GM12878 (cell line): Measurements from ENCODE around the gene LMX1B. TPM values are rescaled to one million over a fixed set of nuclear protein-coding genes. Genes with fewer than 3 reads are reported as not detected.

Source experiments
- ATAC-seq: fragments of 200-7000 bp; cut with Tn5 transposase; 3 replicates; pipeline ENCODE4 v1.9.1; 2020; ENCODE audit warnings: mild to moderate bottlenecking, moderate library complexity
- BruUV-seq: library from RNA; stranded (reverse); fragments of 400-500 nt; replicated peaks from 2 replicates; lab custom pipeline; 2021; lab: Mats Ljungman, UMichigan
- CTCF ChIA-PET: fragments of 300-600 bp; sonication (Branson Sonifier 250); formaldehyde crosslinking; extraction: SDS; loops from one replicate; lab custom pipeline; 2021; ENCODE audit warnings: inconsistent platforms; lab: Yijun Ruan, JAX
- POLR2A ChIA-PET: fragments of 350-600 bp; formaldehyde crosslinking; extraction: SDS; loops from one replicate; lab custom pipeline; 2021; ENCODE audit warnings: inconsistent platforms; lab: Charles Lee
- RAD21 ChIA-PET: fragments of 300-600 bp; sonication (Branson Sonifier 250); formaldehyde crosslinking; loops from one replicate; lab custom pipeline; 2023; ENCODE audit warnings: antibody characterized with exemption; ENCODE audit not compliant: unreplicated experiment; lab: Charles Lee
- SMC1A ChIA-PET: fragments of 300-600 bp; sonication (Branson Sonifier 250); formaldehyde crosslinking; loops from one replicate; lab custom pipeline; 2023; ENCODE audit not compliant: unreplicated experiment, uncharacterized antibody; lab: Charles Lee
- DNase-seq: peaks from one replicate; pipeline ENCODE4 v3.0.0-alpha.2; 2011; ENCODE audit warnings: low read depth, low spot score
- FAIRE-seq: peaks from 3 replicates; lab custom pipeline; 2011; peaks lifted over from hg19 to GRCh38; lab: Jason Lieb, UNC
- H2AFZ ChIP-seq: 2 replicates; pipeline ENCODE4 v1.6.0; 2011; ENCODE audit warnings: low read depth, low read length, control low read depth; ENCODE audit not compliant: control insufficient read depth
- H3K27ac ChIP-seq: 2 replicates; pipeline ENCODE4 v1.5.1; 2011; ENCODE audit warnings: control low read depth; ENCODE audit not compliant: control insufficient read depth, insufficient read depth
- H3K27me3 ChIP-seq, 2 experiments: replicated peaks in 1 of 2; 2 replicates each; pipeline versions ENCODE4 v1.6.0 to v1.6.1; 2011; ENCODE audit warnings: low read length in 1 of 2; ENCODE audit not compliant: control insufficient read depth in 2 of 2, insufficient read depth in 2 of 2
- H3K36me3 ChIP-seq, 2 experiments: 2 replicates each; pipeline ENCODE4 v1.5.1; 2011; ENCODE audit warnings: low read length in 1 of 2; ENCODE audit not compliant: control insufficient read depth in 2 of 2, insufficient read depth in 2 of 2
- H3K4me1 ChIP-seq: 2 replicates; pipeline ENCODE4 v1.6.1; 2011; ENCODE audit warnings: mild to moderate bottlenecking, low read length, moderate library complexity, mixed read lengths; ENCODE audit not compliant: control insufficient read depth, insufficient read depth
- H3K4me2 ChIP-seq: 2 replicates; pipeline ENCODE4 v1.6.0; 2011; ENCODE audit warnings: control low read depth; ENCODE audit not compliant: control insufficient read depth, insufficient read depth
- H3K4me3 ChIP-seq: fragments of 200-600 bp; sonication (generic); 2 replicates; pipeline ENCODE4 v1.5.1; 2016
- H3K79me2 ChIP-seq: 2 replicates; pipeline ENCODE4 v1.6.0; 2011; ENCODE audit warnings: low read length; ENCODE audit not compliant: control insufficient read depth, insufficient read depth
- H3K9ac ChIP-seq: 2 replicates; pipeline ENCODE4 v1.8.0; 2011; ENCODE audit warnings: low read length, control low read depth, mixed read lengths; ENCODE audit not compliant: control insufficient read depth, insufficient read depth
- H3K9me3 ChIP-seq: replicated peaks from 3 replicates; pipeline ENCODE4 v1.5.1; 2011; ENCODE audit warnings: mild to moderate bottlenecking, low read length; ENCODE audit not compliant: control insufficient read depth, insufficient read depth
- H4K20me1 ChIP-seq: 2 replicates; pipeline ENCODE4 v1.6.0; 2011; ENCODE audit not compliant: control insufficient read depth, insufficient read depth
- FOXM1 ChIP-seq: IDR thresholded peaks from 2 replicates; pipeline ENCODE4 v1.6.1; 2012; ENCODE audit warnings: low read depth, mild to moderate bottlenecking, inconsistent platforms, low read length, moderate library complexity
- PAX5 ChIP-seq: IDR thresholded peaks from 2 replicates; pipeline ENCODE4 v1.6.1; 2011; ENCODE audit warnings: low read depth, low read length, borderline replicate concordance
- SUPT20H ChIP-seq: IDR thresholded peaks from 2 replicates; pipeline ENCODE4 v1.6.1; 2011; ENCODE audit warnings: low read depth, mild to moderate bottlenecking, low read length, moderate library complexity, borderline replicate concordance; ENCODE audit not compliant: control insufficient read depth
- TCF7 ChIP-seq: IDR thresholded peaks from 2 replicates; pipeline ENCODE4 v1.6.1; 2014; ENCODE audit warnings: antibody characterized with exemption, borderline replicate concordance
- ZNF384 ChIP-seq: IDR thresholded peaks from 2 replicates; pipeline ENCODE4 v1.6.1; 2012; ENCODE audit warnings: low read depth, mild to moderate bottlenecking, low read length, improper control_type of control experiment, borderline replicate concordance
- WGBS: methylation state at CpG from one replicate; pipeline ENCODE4 v1.1.6; 2016; ENCODE audit warnings: low lambda C conversion rate; ENCODE audit not compliant: insufficient replicate concordance, insufficient coverage; ENCODE audit errors: missing lambda C conversion rate; 5-methylcytosine and 5-hydroxymethylcytosine counted together
- in situ Hi-C: fragments of 300-500 bp; cut with MboI; formaldehyde crosslinking; loops from 9 replicates; pipeline ENCODE4 v1.14.3; 2018; ENCODE audit warnings: mixed read lengths
- intact Hi-C: fragments of 100-400 bp; cut with micrococcal nuclease; formaldehyde crosslinking; loops from one replicate; pipeline ENCODE4 v1.14.2; 2022; ENCODE audit not compliant: unreplicated experiment
- polyA plus RNA-seq, 11 experiments: library from polyadenylated mRNA; depleted of rRNA in 4 of 11; unstranded in 6 of 11; stranded (reverse) in 5 of 11; fragments of >200 nt; fragmentation: Nextera tagmentation in 4 of 11; fragmentation: Illumina TruSeq in 1 of 11; extraction: Ambion mirVana in 4 of 11; extraction: Trizol in 1 of 11; gene quantifications; 1 replicate in 1 of 11; 2 replicates in 10 of 11; pipeline versions ENCODE4 v1.2.1 to v1.2.3, GENCODE V29; 2011 to 2016; ENCODE audit warnings: inconsistent platforms in 2 of 11, missing spikeins in 2 of 11, low read depth in 1 of 11
- total RNA-seq, 4 experiments: library from RNA; depleted of rRNA in 3 of 4; stranded (reverse); fragments of >200 nt in 3 of 4; fragmentation: Illumina TruSeq in 1 of 4; extraction: Trizol in 1 of 4; gene quantifications; 2 replicates each; pipeline versions ENCODE4 v1.2.1 to v1.2.3, GENCODE V29; 2013 to 2021
- TF ChIP-seq, protein P1 (sequence below): fragments of 450-650 bp; IDR thresholded peaks from 2 replicates; pipeline ENCODE4 v1.6.1; 2017; ENCODE audit warnings: mild to moderate bottlenecking

Gene LMX1B
- total and polyA plus RNA-seq, 10 of the 15 experiments (the other 5 are each of a cell fraction or from before 2014, with no cell fraction given), result not detected

GRCh38 chr9:126701813-126702140 is 88.0 kb downstream of the LMX1B start:
- H3K4me1 ChIP-seq, result no peaks in the 10 kb centered on the region
- FAIRE-seq (no peak), ATAC-seq (no peak), DNase-seq (no peak)
- H2AFZ ChIP-seq, result no peak overlapping the region
- H3K36me3 ChIP-seq, result no peaks in the 10 kb centered on the region
- CTCF ChIA-PET, result interaction anchor here (0.9 to 15.0 kb wide), 5 partner anchors 9 to 88 kb away, joined by 4 to 445 read pairs (median 5); no protein-coding TSS in a partner anchor
- peaks cover 0 to 5% of the 10 kb centered on the region in 2 experiments; a peak in 3 of 4 replicates for H3K27me3 ChIP-seq
- H3K9me3 ChIP-seq, result no peaks in the 10 kb centered on the region
- TF ChIP-seq FOXM1, result no peak
- TF ChIP-seq TCF7, result no peak
- no peak for TF ChIP-seq ZNF384
- TF ChIP-seq, protein P1, sequence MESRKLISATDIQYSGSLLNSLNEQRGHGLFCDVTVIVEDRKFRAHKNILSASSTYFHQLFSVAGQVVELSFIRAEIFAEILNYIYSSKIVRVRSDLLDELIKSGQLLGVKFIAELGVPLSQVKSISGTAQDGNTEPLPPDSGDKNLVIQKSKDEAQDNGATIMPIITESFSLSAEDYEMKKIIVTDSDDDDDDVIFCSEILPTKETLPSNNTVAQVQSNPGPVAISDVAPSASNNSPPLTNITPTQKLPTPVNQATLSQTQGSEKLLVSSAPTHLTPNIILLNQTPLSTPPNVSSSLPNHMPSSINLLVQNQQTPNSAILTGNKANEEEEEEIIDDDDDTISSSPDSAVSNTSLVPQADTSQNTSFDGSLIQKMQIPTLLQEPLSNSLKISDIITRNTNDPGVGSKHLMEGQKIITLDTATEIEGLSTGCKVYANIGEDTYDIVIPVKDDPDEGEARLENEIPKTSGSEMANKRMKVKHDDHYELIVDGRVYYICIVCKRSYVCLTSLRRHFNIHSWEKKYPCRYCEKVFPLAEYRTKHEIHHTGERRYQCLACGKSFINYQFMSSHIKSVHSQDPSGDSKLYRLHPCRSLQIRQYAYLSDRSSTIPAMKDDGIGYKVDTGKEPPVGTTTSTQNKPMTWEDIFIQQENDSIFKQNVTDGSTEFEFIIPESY, result no peak
- TF ChIP-seq PAX5, result no peak
- TF ChIP-seq SUPT20H, result no peak
- no TSS peak for BruUV-seq
- intact Hi-C loops (no loop called here), in situ Hi-C loops (no loop called here)
- SMC1A ChIA-PET, result interaction anchor here (8.8 kb wide), 1 partner anchor 79 kb away, joined by 111 read pairs; no protein-coding TSS in a partner anchor
- no peak overlapping the region for H3K4me2 ChIP-seq
- no peaks in the 10 kb centered on the region for H3K79me2 ChIP-seq
- RAD21 ChIA-PET, result interaction anchor here (1.4 kb wide), 1 partner anchor 80 kb away, joined by 5 read pairs; no protein-coding TSS in a partner anchor
- H3K27ac ChIP-seq, result no peak overlapping the region
- POLR2A ChIA-PET, result no interaction called here
- WGBS, result 9% methylated on average over 9 of the region's 9 CpGs
- H3K9ac ChIP-seq, result no peak overlapping the region
- H3K4me3 ChIP-seq, result no peak overlapping the region
- H4K20me1 ChIP-seq, result no peaks in the 10 kb centered on the region; the same call in 1 of the 2 replicates
